Trophoblast cell (in vitro differentiated cells and primary cell): ENCODE measurements around the gene NRG2. TPM values are rescaled to one million over a fixed set of nuclear protein-coding genes. Genes with fewer than 3 reads are reported as not detected.

Source experiments
- DNase-seq, 2 donors: peaks; one replicate each; pipeline ENCODE4 v3.0.0-alpha.2; 2016
- H2AFZ ChIP-seq: 2 replicates; pipeline ENCODE4 v1.6.1; 2013; ENCODE audit warnings: low read length, moderate library complexity, mild to moderate bottlenecking; ENCODE audit not compliant: insufficient read depth, poor library complexity
- H2AK5ac ChIP-seq: 2 replicates; pipeline ENCODE4 v1.6.1; 2013; ENCODE audit warnings: mild to moderate bottlenecking, low read length
- H2BK120ac ChIP-seq: 2 replicates; pipeline ENCODE4 v1.6.1; 2013; ENCODE audit warnings: low read length, mild to moderate bottlenecking, moderate library complexity; ENCODE audit not compliant: insufficient read depth, poor library complexity
- H2BK12ac ChIP-seq: 2 replicates; pipeline ENCODE4 v1.6.1; 2013; ENCODE audit warnings: mild to moderate bottlenecking, low read length, moderate library complexity
- H2BK5ac ChIP-seq: 2 replicates; pipeline ENCODE4 v1.6.1; 2013; ENCODE audit warnings: low read length, low read depth, moderate library complexity, mild to moderate bottlenecking; ENCODE audit not compliant: poor library complexity
- H3K14ac ChIP-seq: 2 replicates; pipeline ENCODE4 v1.6.1; 2013; ENCODE audit warnings: mild to moderate bottlenecking, low read length
- H3K18ac ChIP-seq: 2 replicates; pipeline ENCODE4 v1.6.1; 2013; ENCODE audit warnings: mild to moderate bottlenecking, low read length
- H3K23ac ChIP-seq: 2 replicates; pipeline ENCODE4 v1.6.1; 2013; ENCODE audit warnings: low read length
- H3K27ac ChIP-seq: 2 replicates; pipeline ENCODE4 v1.5.1; 2013; ENCODE audit warnings: low read depth, mild to moderate bottlenecking, inconsistent platforms, low read length, moderate library complexity
- H3K27me3 ChIP-seq: 2 replicates; pipeline ENCODE4 v1.6.1; 2013; ENCODE audit warnings: inconsistent platforms, mild to moderate bottlenecking, low read length, moderate library complexity; ENCODE audit not compliant: insufficient read depth
- H3K36me3 ChIP-seq, 2 experiments: 1 replicate in 1 of 2; 2 replicates in 1 of 2; pipeline ENCODE4 v1.6.1; 2013; ENCODE audit warnings: low read length in 2 of 2, mild to moderate bottlenecking in 2 of 2, moderate library complexity in 1 of 2; ENCODE audit not compliant: insufficient read depth in 2 of 2, control insufficient read depth in 1 of 2
- H3K4ac ChIP-seq: 2 replicates; pipeline ENCODE4 v1.6.1; 2013; ENCODE audit warnings: low read depth, mild to moderate bottlenecking, low read length, moderate library complexity
- H3K4me1 ChIP-seq, 2 experiments: 1 replicate in 1 of 2; 2 replicates in 1 of 2; pipeline ENCODE4 v1.6.1; 2013; ENCODE audit warnings: low read length in 2 of 2, mild to moderate bottlenecking in 2 of 2, moderate library complexity in 1 of 2; ENCODE audit not compliant: insufficient read depth in 2 of 2, control insufficient read depth in 1 of 2
- H3K4me2 ChIP-seq: 2 replicates; pipeline ENCODE4 v1.6.1; 2013; ENCODE audit warnings: inconsistent platforms, mild to moderate bottlenecking, low read length, moderate library complexity
- H3K4me3 ChIP-seq: 2 replicates; pipeline ENCODE4 v1.5.1; 2013; ENCODE audit warnings: mild to moderate bottlenecking, low read depth, low read length, inconsistent platforms
- H3K79me1 ChIP-seq: one replicate; pipeline ENCODE4 v1.6.1; 2013; ENCODE audit warnings: low read length
- H3K79me2 ChIP-seq: 2 replicates; pipeline ENCODE4 v1.6.1; 2013; ENCODE audit warnings: low read length, mild to moderate bottlenecking; ENCODE audit not compliant: control insufficient read depth, insufficient read depth, poor library complexity
- H3K9ac ChIP-seq: 2 replicates; pipeline ENCODE4 v1.6.1; 2013; ENCODE audit warnings: mild to moderate bottlenecking, low read length
- H3K9me3 ChIP-seq: 2 replicates; pipeline ENCODE4 v1.6.1; 2013; ENCODE audit warnings: low read depth, mild to moderate bottlenecking, control low read depth, inconsistent platforms, low read length; ENCODE audit not compliant: insufficient read depth
- H4K12ac ChIP-seq: 2 replicates; pipeline ENCODE4 v1.6.1; 2013; ENCODE audit warnings: low read depth, mild to moderate bottlenecking, low read length, moderate library complexity
- H4K8ac ChIP-seq: 2 replicates; pipeline ENCODE4 v1.6.1; 2013; ENCODE audit warnings: low read depth, mild to moderate bottlenecking, low read length, moderate library complexity
- H4K91ac ChIP-seq: one replicate; pipeline ENCODE4 v1.6.1; 2013; ENCODE audit warnings: low read depth, mild to moderate bottlenecking, low read length, moderate library complexity
- WGBS: extraction: QIAGEN DNeasy Blood & Tissue Kit; methylation state at CpG from one replicate; pipeline ENCODE4 v1.1.7; 2013; ENCODE audit warnings: missing lambda C conversion rate; ENCODE audit not compliant: insufficient read length, insufficient coverage; ENCODE audit errors: extremely low coverage; 5-methylcytosine and 5-hydroxymethylcytosine counted together
- polyA plus RNA-seq: library from polyadenylated mRNA; stranded (reverse); fragments of 200-250 nt; gene quantifications from 2 replicates; pipeline ENCODE4 v1.2.3, GENCODE V29; 2013

NRG2 gene
- 0.03 TPM in 1 of 2 replicates, not detected in the other for polyA plus RNA-seq

DNA sequence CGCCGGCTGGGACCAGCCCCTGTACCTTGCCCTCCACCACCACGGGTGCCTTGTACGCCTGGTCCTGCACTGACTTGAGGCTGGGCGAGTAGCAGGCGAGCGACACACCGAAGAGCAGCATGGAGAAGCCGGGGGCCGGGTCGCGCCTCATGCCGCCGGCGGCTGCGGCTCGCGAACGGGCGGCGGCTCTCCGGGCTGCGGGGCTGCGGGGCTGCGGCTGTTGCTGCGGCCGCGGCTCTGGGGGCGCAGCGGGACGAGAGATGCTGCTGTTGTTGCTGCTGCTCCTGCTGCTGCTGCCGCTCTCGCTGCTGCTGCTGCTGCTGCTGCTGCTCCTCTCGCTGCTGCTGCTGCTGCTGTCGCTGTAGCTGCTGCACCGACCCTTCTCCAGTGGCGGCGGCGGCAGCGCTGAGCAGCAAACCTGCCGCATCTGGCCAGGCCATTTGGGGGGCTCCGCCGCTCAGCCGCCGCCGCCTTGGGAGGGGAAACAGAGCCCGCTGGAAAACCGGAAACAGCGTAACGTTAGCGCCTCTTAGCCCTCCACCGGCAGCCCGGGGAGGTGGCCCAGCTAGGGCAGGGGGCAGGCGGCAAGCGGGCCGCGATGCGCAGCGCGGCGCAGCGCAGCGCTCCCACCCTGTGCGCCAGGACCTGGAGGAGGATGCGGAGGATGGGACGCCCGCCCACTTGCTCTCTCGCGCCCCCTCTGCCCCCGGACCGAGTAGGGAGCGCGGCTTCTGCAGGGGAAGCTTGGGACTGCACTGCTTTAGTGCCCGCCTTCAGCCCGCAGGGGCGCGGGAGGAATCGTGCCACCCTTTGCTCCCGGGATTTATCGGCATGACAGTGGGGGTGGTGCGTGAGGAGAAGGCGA, at the start of gene NRG2:
Gene NRG2, minus strand, starts transcription at position 657 of the 865 bp plus-strand sequence.
- H3K4me3 ChIP-seq = peak within 1 kb of the TSS; percentile 67
- peaks cover 7% of the 10 kb centered on the region for H3K9me3 ChIP-seq
- H3K18ac ChIP-seq = no peak within 1 kb of the TSS
- peaks cover 46% of the 10 kb centered on the region for H3K27me3 ChIP-seq
- no peak within 1 kb of the TSS for H2BK12ac ChIP-seq
- no peak within 1 kb of the TSS for H2AFZ ChIP-seq
- no peak within 1 kb of the TSS for H2AK5ac ChIP-seq
- H3K4ac ChIP-seq = no peak within 1 kb of the TSS
- H4K12ac ChIP-seq = no peak within 1 kb of the TSS
- H3K79me1 ChIP-seq = no peaks in the 10 kb centered on the region
- WGBS = no CpG with 5 or more reads among the region's 82 CpGs
- H3K79me2 ChIP-seq = no peaks in the 10 kb centered on the region
- no peak within 1 kb of the TSS for H4K8ac ChIP-seq
- no peak within 1 kb of the TSS for H3K27ac ChIP-seq
- H3K23ac ChIP-seq = no peak within 1 kb of the TSS
- H3K4me1 ChIP-seq = peaks cover 8 to 11% of the 10 kb centered on the region in 2 experiments
- H2BK5ac ChIP-seq = no peak within 1 kb of the TSS
- no peak within 1 kb of the TSS for H3K9ac ChIP-seq
- no peak within 1 kb of the TSS for H2BK120ac ChIP-seq
- H3K36me3 ChIP-seq = no peaks in the 10 kb centered on the region
- DNase-seq = peak in 1 of 2 donors; percentile 23
- no peak within 1 kb of the TSS for H3K14ac ChIP-seq
- H4K91ac ChIP-seq = no peak within 1 kb of the TSS
- peak within 1 kb of the TSS; percentile 94 for H3K4me2 ChIP-seq

- H3K4me2 ChIP-seq = no peak overlapping the region
- no peak overlapping the region for H4K8ac ChIP-seq
- no peaks in the 10 kb centered on the region for H3K4me1 ChIP-seq
- no peak overlapping the region for H4K91ac ChIP-seq
- no peaks in the 10 kb centered on the region for H3K9me3 ChIP-seq
- no peak overlapping the region for H3K18ac ChIP-seq
- no CpG with 5 or more reads among the region's 1 CpG for WGBS
- DNase-seq = no peak
- H3K23ac ChIP-seq = no peak overlapping the region
- H3K4me3 ChIP-seq = no peak overlapping the region
- no peak overlapping the region for H2BK5ac ChIP-seq
- no peak overlapping the region for H3K4ac ChIP-seq
- no peak overlapping the region for H3K27ac ChIP-seq
- H3K36me3 ChIP-seq = no peaks in the 10 kb centered on the region
- no peak overlapping the region for H4K12ac ChIP-seq
- no peak overlapping the region for H2BK12ac ChIP-seq
- no peaks in the 10 kb centered on the region for H3K79me1 ChIP-seq
- no peaks in the 10 kb centered on the region for H3K79me2 ChIP-seq
- H3K27me3 ChIP-seq = peaks cover 2% of the 10 kb centered on the region
- no peak overlapping the region for H2BK120ac ChIP-seq
- H2AK5ac ChIP-seq = no peak overlapping the region
- H2AFZ ChIP-seq = no peak overlapping the region
- no peak overlapping the region for H3K14ac ChIP-seq
- H3K9ac ChIP-seq = no peak overlapping the region
These were observed 47.2 kb upstream of the NRG2 start for GRCh38 chr5:140090251-140090650.

- H4K12ac ChIP-seq = no peak overlapping the region
- no peak overlapping the region for H2AFZ ChIP-seq
- H2BK120ac ChIP-seq = no peak overlapping the region
- H3K36me3 ChIP-seq = no peaks in the 10 kb centered on the region
- H3K27ac ChIP-seq = no peak overlapping the region
- no peak overlapping the region for H4K8ac ChIP-seq
- no peak overlapping the region for H3K4me2 ChIP-seq
- H3K4me3 ChIP-seq = no peak overlapping the region
- H3K4me1 ChIP-seq = no peaks in the 10 kb centered on the region
- H3K9ac ChIP-seq = no peak overlapping the region
- no peaks in the 10 kb centered on the region for H3K79me2 ChIP-seq
- no peaks in the 10 kb centered on the region for H3K27me3 ChIP-seq
- WGBS = no CpG with 5 or more reads among the region's 4 CpGs
- no peak overlapping the region for H3K4ac ChIP-seq
- no peaks in the 10 kb centered on the region for H3K9me3 ChIP-seq
- no peaks in the 10 kb centered on the region for H3K79me1 ChIP-seq
- H3K14ac ChIP-seq = no peak overlapping the region
- no peak overlapping the region for H4K91ac ChIP-seq
- H2BK12ac ChIP-seq = no peak overlapping the region
- no peak overlapping the region for H2AK5ac ChIP-seq
- no peak overlapping the region for H2BK5ac ChIP-seq
- no peak overlapping the region for H3K23ac ChIP-seq
- DNase-seq = no peak
- H3K18ac ChIP-seq = no peak overlapping the region
These were observed 41.4 kb upstream of the NRG2 start for GRCh38 chr5:140084541-140084940.

GRCh38 chr5:140083650-140084049, 40.6 kb upstream of the NRG2 start:
- no peak overlapping the region for H3K18ac ChIP-seq
- H3K4me2 ChIP-seq = no peak overlapping the region
- no peak overlapping the region for H2BK120ac ChIP-seq
- H3K14ac ChIP-seq = no peak overlapping the region
- H2AK5ac ChIP-seq = no peak overlapping the region
- no peaks in the 10 kb centered on the region for H3K4me1 ChIP-seq
- H3K27ac ChIP-seq = no peak overlapping the region
- no CpG with 5 or more reads among the region's 1 CpG for WGBS
- H4K91ac ChIP-seq = no peak overlapping the region
- no peaks in the 10 kb centered on the region for H3K9me3 ChIP-seq
- no peak overlapping the region for H3K4ac ChIP-seq
- no peak overlapping the region for H4K8ac ChIP-seq
- H3K27me3 ChIP-seq = no peaks in the 10 kb centered on the region
- no peak overlapping the region for H2BK12ac ChIP-seq
- no peak overlapping the region for H4K12ac ChIP-seq
- H3K9ac ChIP-seq = no peak overlapping the region
- H3K36me3 ChIP-seq = no peaks in the 10 kb centered on the region
- no peak overlapping the region for H2BK5ac ChIP-seq
- DNase-seq = no peak
- H3K23ac ChIP-seq = no peak overlapping the region
- H3K79me1 ChIP-seq = no peaks in the 10 kb centered on the region
- no peak overlapping the region for H2AFZ ChIP-seq
- H3K79me2 ChIP-seq = no peaks in the 10 kb centered on the region
- no peak overlapping the region for H3K4me3 ChIP-seq
